Tibial nerve (tissue), 4 donors: ENCODE results near the gene RPS4Y1. TPM values are rescaled to one million over a fixed set of nuclear protein-coding genes. Genes with fewer than 3 reads are reported as not detected.

Source experiments
- DNase-seq, 2 donors: peaks; one replicate each; pipeline ENCODE4 v3.0.0-alpha.2; 2019; ENCODE audit warnings: low spot score in 2 of 2
- H3K27ac ChIP-seq, 4 donors: fragments of 200-600 bp; sonication (generic) in 3 of 4; one replicate each; pipeline ENCODE4 v1.5.1; 2017 to 2019; ENCODE audit warnings: mild to moderate bottlenecking in 1 of 4
- H3K27me3 ChIP-seq, 2 donors: fragments of 200-600 bp; sonication (generic) in 1 of 2; one replicate each; pipeline versions ENCODE4 v1.5.1 to v1.6.0; 2017 to 2019
- H3K36me3 ChIP-seq, 3 donors: fragments of 200-600 bp; sonication (generic); one replicate each; pipeline ENCODE4 v1.5.1; 2018 to 2019
- H3K4me1 ChIP-seq, 4 donors: fragments of 200-600 bp; sonication (generic) in 3 of 4; one replicate each; pipeline ENCODE4 v1.5.1; 2017 to 2019
- H3K4me3 ChIP-seq, 4 donors: fragments of 200-600 bp; sonication (generic) in 3 of 4; one replicate each; pipeline ENCODE4 v1.5.1; 2017 to 2019; ENCODE audit warnings: mild to moderate bottlenecking in 1 of 4, moderate library complexity in 1 of 4
- H3K9me3 ChIP-seq, 4 donors: fragments of 200-600 bp; sonication (generic) in 3 of 4; one replicate each; pipeline ENCODE4 v1.5.1; 2017 to 2019
- EP300 ChIP-seq, 2 donors: sonication (generic); formaldehyde crosslinking; IDR thresholded peaks; one replicate each; pipeline ENCODE4 v1.6.1; 2017; ENCODE audit warnings: antibody characterized with exemption in 2 of 2, mild to moderate bottlenecking in 1 of 2
- POLR2A ChIP-seq, 2 donors: fragments of 450-650 bp; IDR thresholded peaks; one replicate each; pipeline ENCODE4 v1.6.1; 2017; ENCODE audit warnings: antibody characterized with exemption in 2 of 2, mild to moderate bottlenecking in 2 of 2, moderate library complexity in 2 of 2
- WGBS, 2 donors: methylation state at CpG; one replicate each; pipeline ENCODE4 v1.1.5; 2018; 5-methylcytosine and 5-hydroxymethylcytosine counted together
- total RNA-seq, 4 donors: library from RNA; depleted of rRNA; stranded (reverse); fragments of >200 nt; gene quantifications; one replicate each; pipeline ENCODE4 v1.1.0, GENCODE V29; 2016
- TF ChIP-seq, protein P1 (sequence below), 5 experiments: fragments of 200-600 bp in 3 of 5; fragments of 450-650 bp in 2 of 5; sonication (generic) in 3 of 5; IDR thresholded peaks; one replicate each; pipeline ENCODE4 v1.5.1; 2016 to 2019; ENCODE audit warnings: antibody characterized with exemption in 5 of 5, mild to moderate bottlenecking in 3 of 5, moderate library complexity in 2 of 5

RPS4Y1 gene
- total RNA-seq, 4 donors from 2014 or later: 0.90 to 247 (median 214) TPM; not detected in 1

GRCh38 chrY:2848384-2848783 lies 7.0 kb downstream of the RPS4Y1 start:
- Histone ChIP-seq H3K9me3 (no peaks in the 10 kb centered on the region), H3K27me3 (no peaks in the 10 kb centered on the region), H3K4me1 (peaks cover 0 to 7% (median 0%) of the 10 kb centered on the region in 4 donors), H3K27ac (no peak overlapping the region), H3K36me3 (peaks cover 0 to 75% (median 0%) of the 10 kb centered on the region in 3 donors), H3K4me3 (no peak overlapping the region)
- WGBS, 2 donors: 95% methylated on average over 2 of the region's 2 CpGs; no CpG with 5 or more reads in 1 of the 2 donors
- no peak for TF ChIP-seq POLR2A (IDR thresholded peaks at IDR 0.05)
- TF ChIP-seq EP300 (IDR thresholded peaks at IDR 0.05): no peak
- TF ChIP-seq, protein P1, sequence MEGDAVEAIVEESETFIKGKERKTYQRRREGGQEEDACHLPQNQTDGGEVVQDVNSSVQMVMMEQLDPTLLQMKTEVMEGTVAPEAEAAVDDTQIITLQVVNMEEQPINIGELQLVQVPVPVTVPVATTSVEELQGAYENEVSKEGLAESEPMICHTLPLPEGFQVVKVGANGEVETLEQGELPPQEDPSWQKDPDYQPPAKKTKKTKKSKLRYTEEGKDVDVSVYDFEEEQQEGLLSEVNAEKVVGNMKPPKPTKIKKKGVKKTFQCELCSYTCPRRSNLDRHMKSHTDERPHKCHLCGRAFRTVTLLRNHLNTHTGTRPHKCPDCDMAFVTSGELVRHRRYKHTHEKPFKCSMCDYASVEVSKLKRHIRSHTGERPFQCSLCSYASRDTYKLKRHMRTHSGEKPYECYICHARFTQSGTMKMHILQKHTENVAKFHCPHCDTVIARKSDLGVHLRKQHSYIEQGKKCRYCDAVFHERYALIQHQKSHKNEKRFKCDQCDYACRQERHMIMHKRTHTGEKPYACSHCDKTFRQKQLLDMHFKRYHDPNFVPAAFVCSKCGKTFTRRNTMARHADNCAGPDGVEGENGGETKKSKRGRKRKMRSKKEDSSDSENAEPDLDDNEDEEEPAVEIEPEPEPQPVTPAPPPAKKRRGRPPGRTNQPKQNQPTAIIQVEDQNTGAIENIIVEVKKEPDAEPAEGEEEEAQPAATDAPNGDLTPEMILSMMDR (IDR thresholded peaks at IDR 0.05): no peak
- DNase-seq: no peak

DNA sequence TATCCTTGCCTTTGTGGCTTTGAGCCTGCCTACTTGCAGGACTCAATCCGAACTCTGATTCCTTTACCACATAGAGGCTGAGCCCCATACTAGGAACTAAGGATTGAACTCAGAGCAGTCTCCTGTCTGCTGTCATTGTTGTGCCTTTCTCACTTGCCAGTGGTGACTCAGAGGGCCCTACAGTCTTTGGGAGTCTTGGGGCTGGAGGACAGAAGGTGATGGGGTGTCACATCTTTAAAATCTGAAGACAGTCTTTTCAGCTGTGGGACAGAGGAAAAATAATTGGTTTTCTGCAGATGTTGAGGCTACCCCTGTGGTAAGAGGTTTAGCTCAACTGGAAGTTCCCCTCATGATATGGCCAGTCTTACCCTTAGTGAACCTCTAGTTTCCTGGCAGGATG lies 8.0 kb downstream of the RPS4Y1 start:
- Histone ChIP-seq H3K27me3 (no peaks in the 10 kb centered on the region), H3K9me3 (no peaks in the 10 kb centered on the region), H3K27ac (no peak overlapping the region), H3K4me3 (no peak overlapping the region), H3K4me1 (peaks cover 0 to 4% (median 0%) of the 10 kb centered on the region in 4 donors), H3K36me3 (peaks cover 0 to 73% (median 0%) of the 10 kb centered on the region in 3 donors)
- no peak for TF ChIP-seq EP300 (IDR thresholded peaks at IDR 0.05)
- TF ChIP-seq, protein P1 (IDR thresholded peaks at IDR 0.05): no peak
- no peak for TF ChIP-seq POLR2A (IDR thresholded peaks at IDR 0.05)
- no peak for DNase-seq
- WGBS, 2 donors: 75% methylated on average over 1 of the region's 1 CpG; no CpG with 5 or more reads in 1 of the 2 donors

- TF ChIP-seq, protein P1 (IDR thresholded peaks at IDR 0.05): no peak
- Histone ChIP-seq H3K36me3 (peaks cover 0 to 66% (median 0%) of the 10 kb centered on the region in 3 donors), H3K4me3 (no peak overlapping the region), H3K4me1 (peaks cover 0 to 4% (median 0%) of the 10 kb centered on the region in 4 donors), H3K27me3 (no peaks in the 10 kb centered on the region), H3K9me3 (no peaks in the 10 kb centered on the region), H3K27ac (no peak overlapping the region)
- 100% methylated on average over 6 of the region's 6 CpGs; no CpG with 5 or more reads in 1 of the 2 donors for WGBS, 2 donors
- DNase-seq: no peak
Measured at GRCh38 chrY:2854145-2854774, 12.9 kb downstream of the RPS4Y1 start.

DNA sequence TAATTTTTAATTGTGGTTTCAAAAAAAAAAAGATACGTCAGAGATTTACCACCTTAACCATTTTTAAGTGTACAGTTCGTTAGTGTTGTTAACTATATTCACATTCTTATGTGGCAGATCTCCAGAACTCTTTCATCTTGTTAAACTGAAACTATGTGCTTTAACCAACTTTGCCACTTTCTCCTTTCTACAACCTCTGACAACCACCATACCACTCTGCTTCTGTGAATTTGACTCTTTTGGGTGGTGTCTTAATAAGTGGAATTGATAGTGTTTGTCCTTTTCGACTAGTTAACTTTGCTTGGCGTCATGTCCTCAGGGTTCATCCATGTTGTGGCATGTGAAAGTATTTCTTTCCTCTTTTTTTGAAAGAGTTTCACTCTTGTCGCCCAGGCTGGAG lies 15.7 kb downstream of the RPS4Y1 start:
- no peak for DNase-seq
- 97% methylated on average over 5 of the region's 5 CpGs; no CpG with 5 or more reads in 1 of the 2 donors for WGBS, 2 donors
- peaks cover 0 to 62% (median 0%) of the 10 kb centered on the region in 3 donors for H3K36me3 ChIP-seq
- H3K4me3 ChIP-seq: no peak overlapping the region
- no peaks in the 10 kb centered on the region for H3K27me3 ChIP-seq
- TF ChIP-seq EP300 (IDR thresholded peaks at IDR 0.05): no peak
- TF ChIP-seq POLR2A (IDR thresholded peaks at IDR 0.05): no peak
- TF ChIP-seq, protein P1 (IDR thresholded peaks at IDR 0.05): no peak
- H3K4me1 ChIP-seq: no peaks in the 10 kb centered on the region
- no peaks in the 10 kb centered on the region for H3K9me3 ChIP-seq
- no peak overlapping the region for H3K27ac ChIP-seq

- WGBS, 2 donors: 100% methylated on average over 2 of the region's 4 CpGs; no CpG with 5 or more reads in 1 of the 2 donors
- no peak for DNase-seq
- H3K36me3 ChIP-seq: peaks cover 0 to 64% (median 0%) of the 10 kb centered on the region in 3 donors
- H3K4me3 ChIP-seq: no peak overlapping the region
- H3K27ac ChIP-seq: no peak overlapping the region
- H3K4me1 ChIP-seq: no peaks in the 10 kb centered on the region
- TF ChIP-seq POLR2A (IDR thresholded peaks at IDR 0.05) (no peak), EP300 (IDR thresholded peaks at IDR 0.05) (no peak)
- TF ChIP-seq, protein P1 (IDR thresholded peaks at IDR 0.05): no peak
- no peaks in the 10 kb centered on the region for H3K9me3 ChIP-seq
- H3K27me3 ChIP-seq: no peaks in the 10 kb centered on the region
Measured at GRCh38 chrY:2857686-2858085, 16.3 kb downstream of the RPS4Y1 start.
